Measurements from ENCODE around the gene SCN3A.

Gene SCN3A

GRCh38 chr2:165112133-165112573 lies 91.7 kb downstream of the SCN3A start:
- TF ChIP-seq GATA3 (IDR thresholded peaks at IDR 0.05; ENCODE audit: low read depth, low read length) (no peak), GATA2 (IDR thresholded peaks at IDR 0.05; ENCODE audit: low read depth, low read length) (no peak)

- TF ChIP-seq GATA3 (IDR thresholded peaks at IDR 0.05; ENCODE audit: low read depth, low read length): no peak
- no peak for TF ChIP-seq GATA2 (IDR thresholded peaks at IDR 0.05; ENCODE audit: low read depth, low read length)
Measured at GRCh38 chr2:165110394-165110793, 93.5 kb downstream of the SCN3A start.

GRCh38 chr2:165109915-165110314 lies 93.9 kb downstream of the SCN3A start:
- no peak for TF ChIP-seq GATA2 (IDR thresholded peaks at IDR 0.05; ENCODE audit: low read depth, low read length)
- no peak; the same call in 1 of the 2 replicates for TF ChIP-seq GATA3 (IDR thresholded peaks at IDR 0.05; ENCODE audit: low read depth, low read length)

- no peak for TF ChIP-seq GATA2 (IDR thresholded peaks at IDR 0.05; ENCODE audit: low read depth, low read length)
- TF ChIP-seq GATA3 (IDR thresholded peaks at IDR 0.05; ENCODE audit: low read depth, low read length): no peak
Measured at GRCh38 chr2:165105926-165106325, 97.9 kb downstream of the SCN3A start.

GRCh38 chr2:165087933-165088901 lies 115.6 kb downstream of the SCN3A start:
- TF ChIP-seq GATA2 (IDR thresholded peaks at IDR 0.05; ENCODE audit: low read depth, low read length): no peak
- TF ChIP-seq GATA3 (IDR thresholded peaks at IDR 0.05; ENCODE audit: low read depth, low read length): no peak

- TF ChIP-seq GATA3 (IDR thresholded peaks at IDR 0.05; ENCODE audit: low read depth, low read length): no peak
Measured at GRCh38 chr2:165086337-165086736, 117.5 kb downstream of the SCN3A start.

- TF ChIP-seq GATA2 (IDR thresholded peaks at IDR 0.05; ENCODE audit: low read depth, low read length) (no peak), GATA3 (IDR thresholded peaks at IDR 0.05; ENCODE audit: low read depth, low read length) (no peak)
Measured at GRCh38 chr2:165083326-165083725, 120.5 kb downstream of the SCN3A start.

- TF ChIP-seq GATA3 (IDR thresholded peaks at IDR 0.05; ENCODE audit: low read depth, low read length) (no peak), GATA2 (IDR thresholded peaks at IDR 0.05; ENCODE audit: low read depth, low read length) (no peak)
Measured at GRCh38 chr2:165082479-165082878, 121.4 kb downstream of the SCN3A start.

GRCh38 chr2:165081276-165081675 lies 122.6 kb downstream of the SCN3A start:
- TF ChIP-seq GATA3 (IDR thresholded peaks at IDR 0.05; ENCODE audit: low read depth, low read length): no peak

GRCh38 chr2:165079432-165079831 lies 124.4 kb downstream of the SCN3A start:
- no peak for TF ChIP-seq GATA3 (IDR thresholded peaks at IDR 0.05; ENCODE audit: low read depth, low read length)
- TF ChIP-seq GATA2 (IDR thresholded peaks at IDR 0.05; ENCODE audit: low read depth, low read length): no peak

GRCh38 chr2:165078913-165079312 lies 124.9 kb downstream of the SCN3A start:
- no peak for TF ChIP-seq GATA2 (IDR thresholded peaks at IDR 0.05; ENCODE audit: low read depth, low read length)
- TF ChIP-seq GATA3 (IDR thresholded peaks at IDR 0.05; ENCODE audit: low read depth, low read length): no peak

- TF ChIP-seq GATA2 (IDR thresholded peaks at IDR 0.05; ENCODE audit: low read depth, low read length) (no peak), GATA3 (IDR thresholded peaks at IDR 0.05; ENCODE audit: low read depth, low read length) (no peak)
Measured at GRCh38 chr2:165074884-165075283, 129.0 kb downstream of the SCN3A start.

- TF ChIP-seq GATA3 (IDR thresholded peaks at IDR 0.05; ENCODE audit: low read depth, low read length): no peak
- no peak for TF ChIP-seq GATA2 (IDR thresholded peaks at IDR 0.05; ENCODE audit: low read depth, low read length)
Measured at GRCh38 chr2:165074323-165074722, 129.5 kb downstream of the SCN3A start.

GRCh38 chr2:165070076-165070475 lies 133.8 kb downstream of the SCN3A start:
- TF ChIP-seq GATA3 (IDR thresholded peaks at IDR 0.05; ENCODE audit: low read depth, low read length): no peak
- TF ChIP-seq GATA2 (IDR thresholded peaks at IDR 0.05; ENCODE audit: low read depth, low read length): no peak

GRCh38 chr2:165069151-165069550 lies 134.7 kb downstream of the SCN3A start:
- TF ChIP-seq GATA2 (IDR thresholded peaks at IDR 0.05; ENCODE audit: low read depth, low read length): no peak
- TF ChIP-seq GATA3 (IDR thresholded peaks at IDR 0.05; ENCODE audit: low read depth, low read length): no peak
